ENCODE measurements around the gene FETUB. TPM values are rescaled to one million over a fixed set of nuclear protein-coding genes. Genes with fewer than 3 reads are reported as not detected.

The FETUB gene
- total RNA-seq, 1 donor: not detected

DNA sequence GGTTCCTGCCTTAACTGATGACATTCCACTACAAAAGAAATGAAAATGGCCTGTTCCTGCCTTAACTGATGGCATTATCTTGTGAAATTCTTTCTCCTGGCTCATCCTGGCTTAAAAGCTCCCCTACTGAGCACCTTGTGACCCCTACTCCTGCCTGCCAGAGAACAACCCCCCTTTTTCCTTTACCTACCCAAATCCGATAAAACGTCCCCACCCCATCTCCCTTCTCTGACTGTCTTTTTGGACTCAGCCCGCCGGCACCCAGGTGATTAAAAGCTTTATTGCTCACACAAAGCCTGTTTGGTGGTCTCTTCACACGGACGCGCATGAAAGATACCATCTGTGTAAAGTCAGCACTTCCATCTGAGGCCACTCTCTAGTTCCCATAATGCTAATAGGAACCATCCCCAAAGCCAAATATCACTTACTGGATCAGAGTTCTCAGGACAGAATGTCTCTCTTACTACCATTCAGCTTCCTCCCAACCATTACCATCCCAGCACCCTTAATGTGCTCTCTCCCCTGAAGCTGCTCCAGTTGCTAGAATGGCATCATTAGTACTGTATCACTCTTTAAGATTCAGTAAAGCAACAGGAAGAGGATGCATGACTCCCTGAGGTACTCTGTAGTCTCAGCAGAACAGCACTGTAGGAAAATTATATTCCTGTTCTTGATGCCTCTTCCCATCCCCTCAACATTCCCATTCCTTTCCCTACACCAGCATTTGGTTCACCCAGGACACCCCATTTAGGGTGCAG lies 23.3 kb downstream of the FETUB start:
- TF ChIP-seq, protein P1, sequence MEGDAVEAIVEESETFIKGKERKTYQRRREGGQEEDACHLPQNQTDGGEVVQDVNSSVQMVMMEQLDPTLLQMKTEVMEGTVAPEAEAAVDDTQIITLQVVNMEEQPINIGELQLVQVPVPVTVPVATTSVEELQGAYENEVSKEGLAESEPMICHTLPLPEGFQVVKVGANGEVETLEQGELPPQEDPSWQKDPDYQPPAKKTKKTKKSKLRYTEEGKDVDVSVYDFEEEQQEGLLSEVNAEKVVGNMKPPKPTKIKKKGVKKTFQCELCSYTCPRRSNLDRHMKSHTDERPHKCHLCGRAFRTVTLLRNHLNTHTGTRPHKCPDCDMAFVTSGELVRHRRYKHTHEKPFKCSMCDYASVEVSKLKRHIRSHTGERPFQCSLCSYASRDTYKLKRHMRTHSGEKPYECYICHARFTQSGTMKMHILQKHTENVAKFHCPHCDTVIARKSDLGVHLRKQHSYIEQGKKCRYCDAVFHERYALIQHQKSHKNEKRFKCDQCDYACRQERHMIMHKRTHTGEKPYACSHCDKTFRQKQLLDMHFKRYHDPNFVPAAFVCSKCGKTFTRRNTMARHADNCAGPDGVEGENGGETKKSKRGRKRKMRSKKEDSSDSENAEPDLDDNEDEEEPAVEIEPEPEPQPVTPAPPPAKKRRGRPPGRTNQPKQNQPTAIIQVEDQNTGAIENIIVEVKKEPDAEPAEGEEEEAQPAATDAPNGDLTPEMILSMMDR (IDR thresholded peaks at IDR 0.05; ENCODE audit: insufficient read depth, low read depth, low read length): no peak
- H3K4me3 ChIP-seq (ENCODE audit: low read depth, low read length): no peak overlapping the region
- no peak for DNase-seq (ENCODE audit: low read depth)

DNA sequence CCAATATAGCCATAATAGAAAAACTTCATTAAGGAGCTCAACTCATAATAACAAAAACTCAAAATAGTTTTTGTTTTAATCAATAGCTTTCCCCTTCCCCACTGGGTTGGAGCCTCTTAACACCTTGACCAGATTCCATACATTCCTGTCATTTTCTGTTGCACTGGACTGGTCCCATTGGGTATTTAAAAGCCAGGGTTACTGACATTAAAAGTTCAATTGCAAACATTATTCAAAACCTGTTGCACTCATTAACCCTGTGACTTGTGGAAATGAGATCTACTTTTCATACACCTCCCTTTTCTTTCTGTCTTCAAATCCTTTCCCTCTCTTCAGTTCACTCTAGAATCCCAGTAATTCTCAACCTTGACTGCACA lies 23.9 kb downstream of the FETUB start:
- H3K4me3 ChIP-seq (ENCODE audit: low read depth, low read length): no peak overlapping the region
- TF ChIP-seq, protein P1 (IDR thresholded peaks at IDR 0.05; ENCODE audit: insufficient read depth, low read depth, low read length): no peak
- DNase-seq (ENCODE audit: low read depth): no peak

DNA sequence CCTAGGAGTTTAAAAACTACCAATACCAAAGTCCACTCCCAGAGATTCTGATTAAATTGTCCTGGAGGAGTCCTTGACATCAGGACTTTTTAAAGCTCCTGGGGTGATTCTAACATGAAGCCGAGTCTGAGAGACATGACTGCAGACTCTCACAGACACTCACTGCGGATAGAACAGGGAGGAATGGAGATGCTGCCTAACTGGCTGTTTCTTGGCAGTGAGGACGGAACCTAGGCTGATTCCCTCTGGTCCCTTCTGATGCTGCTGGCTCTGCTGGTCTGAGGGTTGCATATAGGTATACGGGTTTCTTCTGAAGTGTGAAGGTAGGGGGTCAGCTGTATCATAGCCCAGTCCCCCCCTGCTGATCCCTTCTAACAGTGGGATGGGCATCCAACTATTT lies 24.3 kb downstream of the FETUB start:
- TF ChIP-seq, protein P1 (IDR thresholded peaks at IDR 0.05; ENCODE audit: insufficient read depth, low read depth, low read length): no peak
- H3K4me3 ChIP-seq (ENCODE audit: low read depth, low read length): no peak overlapping the region
- DNase-seq (ENCODE audit: low read depth): no peak

DNA sequence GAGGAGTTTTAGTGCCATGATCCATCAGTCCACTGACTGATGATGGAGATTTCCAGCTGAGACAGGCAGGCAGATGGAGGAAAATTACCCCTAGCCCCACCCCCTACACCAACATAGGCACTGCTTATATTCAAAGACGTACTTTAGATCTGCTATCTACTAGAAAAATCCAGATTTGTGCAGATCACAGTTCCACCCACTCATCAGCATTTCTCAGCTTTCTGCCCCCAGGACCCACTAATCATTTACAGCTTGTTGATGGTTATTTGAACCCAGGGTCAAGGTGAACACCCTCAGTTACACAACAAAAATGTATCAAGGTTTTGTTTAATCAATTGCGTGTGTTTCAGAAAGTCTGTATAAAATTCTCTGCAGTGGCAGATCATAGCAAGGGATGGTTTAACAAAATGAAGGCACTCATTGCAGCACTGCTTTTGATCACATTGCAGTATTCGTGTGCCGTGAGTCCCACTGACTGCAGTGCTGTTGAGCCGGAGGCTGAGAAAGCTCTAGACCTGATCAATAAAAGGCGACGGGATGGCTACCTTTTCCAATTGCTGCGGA lies 25.5 kb downstream of the FETUB start, which contains the start of gene HRG:
HRG (plus strand) TSS at position 390 of the 564 bp plus-strand sequence; CDS start at position 408, 18 bp downstream.
- TF ChIP-seq, protein P1 (IDR thresholded peaks at IDR 0.05; ENCODE audit: insufficient read depth, low read depth, low read length): no peak

DNA sequence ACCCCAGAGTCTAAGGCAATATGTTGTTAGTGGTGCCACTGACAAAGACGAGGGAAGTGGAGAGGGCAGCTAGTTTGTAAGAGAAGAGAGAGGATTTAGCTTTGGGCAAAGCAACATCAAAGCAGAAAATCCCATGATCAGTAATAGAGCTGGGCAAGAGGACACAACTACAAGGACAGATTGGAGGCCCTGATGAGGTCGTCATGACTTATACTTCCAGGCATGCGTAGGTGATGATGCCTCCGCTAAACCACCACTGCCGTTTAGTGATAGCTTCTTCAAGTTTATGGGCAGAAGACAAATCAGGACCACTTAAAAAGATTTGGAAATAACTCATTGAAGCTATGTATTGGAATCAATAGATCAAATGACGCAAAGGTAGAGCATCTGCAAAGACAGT lies 28.2 kb downstream of the FETUB start:
- H3K4me3 ChIP-seq (ENCODE audit: low read depth, low read length): no peak overlapping the region
- no peak for DNase-seq (ENCODE audit: low read depth)
- TF ChIP-seq, protein P1 (IDR thresholded peaks at IDR 0.05; ENCODE audit: insufficient read depth, low read depth, low read length): no peak

More for the DNA sequence above, 25.5 kb downstream of the FETUB start, which contains the start of gene HRG:
- DNase-seq (ENCODE audit: low read depth): no peak
- H3K4me3 ChIP-seq (ENCODE audit: low read depth, low read length): no peak within 1 kb of the TSS

DNA sequence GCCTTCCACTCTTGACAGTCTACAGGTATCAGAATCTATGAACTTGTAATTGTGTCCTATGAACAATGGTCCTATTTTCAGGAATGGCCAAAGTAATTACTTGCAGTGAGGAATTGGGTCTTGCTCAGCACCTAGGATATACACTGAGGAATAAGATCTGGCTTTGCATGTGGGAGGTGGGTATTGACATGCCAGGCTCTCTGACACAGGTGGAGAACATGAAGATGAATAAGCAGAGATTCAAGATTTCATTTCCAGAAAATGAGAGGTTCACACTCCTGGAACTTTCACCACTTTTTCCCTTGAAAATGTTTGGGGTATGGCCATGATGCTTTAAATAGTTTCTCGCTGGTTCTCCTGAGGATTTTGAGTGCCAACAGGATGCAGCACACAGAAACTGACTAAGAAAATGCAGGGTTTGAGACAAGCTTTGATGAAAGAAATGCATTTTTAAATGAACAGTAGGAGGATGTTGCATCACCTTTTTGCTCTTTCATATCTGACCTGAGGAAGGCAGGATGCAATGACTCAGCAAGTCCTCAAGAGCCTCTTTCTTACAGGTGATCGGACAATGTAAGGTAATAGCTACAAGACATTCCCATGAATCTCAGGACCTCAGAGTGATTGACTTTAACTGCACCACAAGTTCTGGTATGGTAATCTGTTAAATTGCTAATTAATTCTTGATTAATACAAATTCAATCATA lies 29.3 kb downstream of the FETUB start:
- no peak overlapping the region for H3K4me3 ChIP-seq (ENCODE audit: low read depth, low read length)
- TF ChIP-seq, protein P1 (IDR thresholded peaks at IDR 0.05; ENCODE audit: insufficient read depth, low read depth, low read length): no peak
- no peak for DNase-seq (ENCODE audit: low read depth)
